H1 (cell line): Measurements from ENCODE around the gene PHEX.

Experiments used
- ATF2 ChIP-seq: IDR thresholded peaks from 2 replicates; pipeline ENCODE4 v1.6.1; 2012; ENCODE audit warnings: low read length, inconsistent platforms
- CEBPB ChIP-seq: IDR thresholded peaks from 2 replicates; pipeline ENCODE4 v1.6.1; 2012; ENCODE audit warnings: low read depth, low read length
- EGR1 ChIP-seq: IDR thresholded peaks from 2 replicates; pipeline ENCODE4 v1.6.1; 2011; ENCODE audit warnings: low read depth, low read length, borderline replicate concordance
- EZH2 ChIP-seq: fragments of 200-600 bp; sonication (generic); IDR thresholded peaks from 2 replicates; pipeline ENCODE4 v1.7.1; 2012; ENCODE audit warnings: low read depth, mild to moderate bottlenecking, moderate library complexity, low read length, inconsistent platforms; ENCODE audit not compliant: severe bottlenecking
- FOSL1 ChIP-seq: IDR thresholded peaks from 2 replicates; pipeline ENCODE4 v1.6.1; 2011; ENCODE audit warnings: mild to moderate bottlenecking, low read depth, low read length, moderate library complexity; ENCODE audit not compliant: insufficient read depth
- GTF2F1 ChIP-seq: IDR thresholded peaks from 2 replicates; pipeline ENCODE4 v1.6.1; 2012; ENCODE audit warnings: low read depth, low read length, improper control_type of control experiment, borderline replicate concordance
- JUN ChIP-seq: IDR thresholded peaks from 2 replicates; pipeline ENCODE4 v1.6.1; 2011; ENCODE audit warnings: low read depth, mild to moderate bottlenecking, improper control_type of control experiment, low read length
- KDM1A ChIP-seq: fragments of 200-600, 300-600 bp; sonication (generic); IDR thresholded peaks from 2 replicates; pipeline ENCODE4 v1.7.1; 2016; ENCODE audit warnings: mild to moderate bottlenecking, low read length, borderline replicate concordance
- POLR2A ChIP-seq, 2 experiments: IDR thresholded peaks; 1 replicate in 1 of 2; 2 replicates in 1 of 2; pipeline ENCODE4 v1.6.1; 2011; ENCODE audit warnings: low read depth in 2 of 2, low read length in 2 of 2, mild to moderate bottlenecking in 2 of 2; ENCODE audit errors: control extremely low read depth in 1 of 2
- RAD21 ChIP-seq, 2 experiments: IDR thresholded peaks in 1 of 2; conservative IDR thresholded peaks in 1 of 2; 2 replicates each; pipeline ENCODE4 v1.6.1; 2011; ENCODE audit warnings: low read depth in 2 of 2, low read length in 2 of 2, improper control_type of control experiment in 1 of 2, inconsistent platforms in 1 of 2, mild to moderate bottlenecking in 1 of 2, moderate library complexity in 1 of 2
- SAP30 ChIP-seq: fragments of 300-600 bp; sonication (generic); IDR thresholded peaks from 2 replicates; pipeline ENCODE4 v1.7.1; 2012; ENCODE audit warnings: low read length, moderate library complexity, mild to moderate bottlenecking, inconsistent platforms; ENCODE audit not compliant: insufficient read depth, insufficient replicate concordance
- TAF1 ChIP-seq: IDR thresholded peaks from 2 replicates; pipeline ENCODE4 v1.6.1; 2011; ENCODE audit warnings: mild to moderate bottlenecking, low read depth, low read length
- YY1 ChIP-seq: IDR thresholded peaks from 2 replicates; pipeline ENCODE4 v1.6.1; 2011; ENCODE audit warnings: low read depth, mild to moderate bottlenecking, low read length
- TF ChIP-seq, protein P1 (sequence below), 3 experiments: IDR thresholded peaks; 1 replicate in 2 of 3; 2 replicates in 1 of 3; pipeline versions ENCODE4 v1.5.1 to v1.6.1; 2011; ENCODE audit warnings: low read length in 3 of 3, mild to moderate bottlenecking in 3 of 3, inconsistent platforms in 2 of 3, low read depth in 1 of 3, moderate library complexity in 1 of 3; ENCODE audit not compliant: insufficient read depth in 1 of 3; ENCODE audit errors: control extremely low read depth in 1 of 3

GRCh38 chrX:22122510-22122909 is 90.4 kb downstream of the PHEX start:
- no peak for TF ChIP-seq POLR2A (IDR thresholded peaks at IDR 0.05; ENCODE audit: control extremely low read depth in 1 of 2, low read depth in 2 of 2, low read length in 2 of 2)
- TF ChIP-seq FOSL1, result no peak
- no peak for TF ChIP-seq EZH2
- no peak for TF ChIP-seq YY1
- TF ChIP-seq KDM1A, result no peak
- TF ChIP-seq SAP30, result no peak
- TF ChIP-seq JUN, result no peak
- no peak for TF ChIP-seq EGR1
- no peak for TF ChIP-seq ATF2
- TF ChIP-seq TAF1, result no peak
- TF ChIP-seq GTF2F1, result no peak
- no peak for TF ChIP-seq CEBPB
- TF ChIP-seq, protein P1, sequence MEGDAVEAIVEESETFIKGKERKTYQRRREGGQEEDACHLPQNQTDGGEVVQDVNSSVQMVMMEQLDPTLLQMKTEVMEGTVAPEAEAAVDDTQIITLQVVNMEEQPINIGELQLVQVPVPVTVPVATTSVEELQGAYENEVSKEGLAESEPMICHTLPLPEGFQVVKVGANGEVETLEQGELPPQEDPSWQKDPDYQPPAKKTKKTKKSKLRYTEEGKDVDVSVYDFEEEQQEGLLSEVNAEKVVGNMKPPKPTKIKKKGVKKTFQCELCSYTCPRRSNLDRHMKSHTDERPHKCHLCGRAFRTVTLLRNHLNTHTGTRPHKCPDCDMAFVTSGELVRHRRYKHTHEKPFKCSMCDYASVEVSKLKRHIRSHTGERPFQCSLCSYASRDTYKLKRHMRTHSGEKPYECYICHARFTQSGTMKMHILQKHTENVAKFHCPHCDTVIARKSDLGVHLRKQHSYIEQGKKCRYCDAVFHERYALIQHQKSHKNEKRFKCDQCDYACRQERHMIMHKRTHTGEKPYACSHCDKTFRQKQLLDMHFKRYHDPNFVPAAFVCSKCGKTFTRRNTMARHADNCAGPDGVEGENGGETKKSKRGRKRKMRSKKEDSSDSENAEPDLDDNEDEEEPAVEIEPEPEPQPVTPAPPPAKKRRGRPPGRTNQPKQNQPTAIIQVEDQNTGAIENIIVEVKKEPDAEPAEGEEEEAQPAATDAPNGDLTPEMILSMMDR (IDR thresholded peaks at IDR 0.05; ENCODE audit: control extremely low read depth in 1 of 3, insufficient read depth in 1 of 3, low read depth in 1 of 3, low read length in 3 of 3), result no peak
- no peak for TF ChIP-seq RAD21 (IDR thresholded peaks at IDR 0.05 in 1 of 2, conservative IDR thresholded peaks at IDR 0.05 in 1 of 2; ENCODE audit: low read depth in 2 of 2, low read length in 2 of 2)
